WTC11 (cell line): Measurements from ENCODE around the gene COQ7. TPM values are rescaled to one million over a fixed set of nuclear protein-coding genes. Genes with fewer than 3 reads are reported as not detected.
A peak's percentile ranks its signal among the peaks of the same experiment; 100 is the strongest.

Experiments
- ATAC-seq: fragments of 200-7000 bp; cut with Tn5 transposase; 2 replicates; pipeline ENCODE4 v1.10.0; 2021; ENCODE audit warnings: mild to moderate bottlenecking, moderate library complexity
- CTCF ChIA-PET: fragments of 300-600 bp; sonication (Branson Sonifier 250); formaldehyde crosslinking; loops from one replicate; lab custom pipeline; 2021; ENCODE audit warnings: antibody characterized with exemption; lab: Charles Lee
- POLR2A ChIA-PET: fragments of 350-600 bp; sonication (Branson Sonifier 250); formaldehyde crosslinking; loops from one replicate; lab custom pipeline; 2021; ENCODE audit warnings: antibody characterized with exemption; lab: Charles Lee
- DNase-seq: peaks from one replicate; pipeline ENCODE4 v3.0.0; 2021; ENCODE audit warnings: low spot score
- H3K27ac Mint-ChIP-seq: 2 replicates; pipeline ENCODE4 v1.8.0; 2021; ENCODE audit warnings: mixed read lengths
- H3K27me3 Mint-ChIP-seq: 2 replicates; pipeline ENCODE4 v1.8.0; 2021; ENCODE audit warnings: low read depth, mild to moderate bottlenecking, moderate library complexity, mixed read lengths
- H3K36me3 Mint-ChIP-seq: 2 replicates; pipeline ENCODE4 v1.8.0; 2021; ENCODE audit warnings: mixed read lengths
- H3K4me1 Mint-ChIP-seq: 2 replicates; pipeline ENCODE4 v1.8.0; 2022; ENCODE audit warnings: mixed read lengths
- H3K4me3 Mint-ChIP-seq: 2 replicates; pipeline ENCODE4 v1.8.0; 2021; ENCODE audit warnings: mild to moderate bottlenecking, moderate library complexity, mixed read lengths
- H3K9me3 Mint-ChIP-seq: 2 replicates; pipeline ENCODE4 v1.8.0; 2021; ENCODE audit warnings: mixed read lengths
- ESRRA ChIP-seq: sonication (generic); formaldehyde crosslinking; IDR thresholded peaks from 2 replicates; pipeline ENCODE4 v1.8.1; 2022; ENCODE audit warnings: mild to moderate bottlenecking, missing genetic modification reagents, borderline replicate concordance
- GTF2I ChIP-seq: fragments of 250-450 bp; sonication (Bioruptor Pico); conservative IDR thresholded peaks from 2 replicates; pipeline ENCODE4 v1.4.0; 2021; ENCODE audit warnings: mild to moderate bottlenecking
- KAT7 ChIP-seq: sonication (generic); formaldehyde crosslinking; IDR thresholded peaks from 2 replicates; pipeline ENCODE4 v1.8.1; 2023; ENCODE audit warnings: missing genetic modification reagents, mild to moderate bottlenecking, borderline replicate concordance
- NFE2L1 ChIP-seq: sonication (generic); formaldehyde crosslinking; IDR thresholded peaks from 2 replicates; pipeline ENCODE4 v1.8.1; 2023; ENCODE audit warnings: missing genetic modification reagents
- NR2C2 ChIP-seq: sonication (generic); formaldehyde crosslinking; IDR thresholded peaks from 2 replicates; pipeline ENCODE4 v1.8.0; 2022; ENCODE audit warnings: mild to moderate bottlenecking, missing genetic modification reagents
- SP1 ChIP-seq: sonication (generic); formaldehyde crosslinking; conservative IDR thresholded peaks from 2 replicates; pipeline ENCODE4 v1.8.1; 2022; ENCODE audit warnings: missing genetic modification reagents
- TEAD1 ChIP-seq: sonication (generic); formaldehyde crosslinking; IDR thresholded peaks from 2 replicates; pipeline ENCODE4 v1.8.0; 2022; ENCODE audit warnings: mild to moderate bottlenecking, missing genetic modification reagents
- ZBTB21 ChIP-seq: sonication (generic); formaldehyde crosslinking; IDR thresholded peaks from 2 replicates; pipeline ENCODE4 v1.8.1; 2023; ENCODE audit warnings: mild to moderate bottlenecking, missing genetic modification reagents, borderline replicate concordance
- ZNF121 ChIP-seq: sonication (generic); formaldehyde crosslinking; IDR thresholded peaks from 2 replicates; pipeline ENCODE4 v1.8.0; 2023; ENCODE audit warnings: missing genetic modification reagents
- ZNF263 ChIP-seq: sonication (generic); formaldehyde crosslinking; IDR thresholded peaks from 2 replicates; pipeline ENCODE4 v1.8.1; 2022; ENCODE audit warnings: low read depth, mild to moderate bottlenecking, moderate library complexity, missing genetic modification reagents
- ZNF317 ChIP-seq: sonication (generic); formaldehyde crosslinking; IDR thresholded peaks from 2 replicates; pipeline ENCODE4 v1.8.1; 2023; ENCODE audit warnings: low read depth, mild to moderate bottlenecking, moderate library complexity, missing genetic modification reagents, borderline replicate concordance
- total RNA-seq: library from RNA; stranded (reverse); gene quantifications from 3 replicates; pipeline ENCODE4 v1.2.3, GENCODE V29; 2021
- TF ChIP-seq, protein P1 (sequence below): fragments of 250-450 bp; sonication (Bioruptor Pico); conservative IDR thresholded peaks from 2 replicates; pipeline ENCODE4 v1.9.0; 2021; ENCODE audit warnings: mild to moderate bottlenecking
- TF ChIP-seq, protein P2 (sequence below): sonication (generic); formaldehyde crosslinking; IDR thresholded peaks from 2 replicates; pipeline ENCODE4 v1.8.0; 2022; ENCODE audit warnings: mild to moderate bottlenecking, missing genetic modification reagents
- TF ChIP-seq, protein P3 (sequence below): fragments of 200-600 bp; IDR thresholded peaks from 2 replicates; pipeline ENCODE4 v1.8.0; 2022; ENCODE audit warnings: antibody characterized with exemption
- TF ChIP-seq, protein P4 (sequence below): sonication (generic); formaldehyde crosslinking; IDR thresholded peaks from 2 replicates; pipeline ENCODE4 v1.8.1; 2022; ENCODE audit warnings: mild to moderate bottlenecking, moderate library complexity, missing genetic modification reagents
- TF ChIP-seq, protein P5 (sequence below): fragments of 250-450 bp; sonication (Bioruptor Pico); IDR thresholded peaks from 2 replicates; pipeline ENCODE4 v1.9.0; 2021; ENCODE audit warnings: moderate library complexity, mild to moderate bottlenecking, inconsistent platforms, borderline replicate concordance

The COQ7 gene
- total RNA-seq, 1 experiment from 2014 or later, result 20.7 TPM

DNA sequence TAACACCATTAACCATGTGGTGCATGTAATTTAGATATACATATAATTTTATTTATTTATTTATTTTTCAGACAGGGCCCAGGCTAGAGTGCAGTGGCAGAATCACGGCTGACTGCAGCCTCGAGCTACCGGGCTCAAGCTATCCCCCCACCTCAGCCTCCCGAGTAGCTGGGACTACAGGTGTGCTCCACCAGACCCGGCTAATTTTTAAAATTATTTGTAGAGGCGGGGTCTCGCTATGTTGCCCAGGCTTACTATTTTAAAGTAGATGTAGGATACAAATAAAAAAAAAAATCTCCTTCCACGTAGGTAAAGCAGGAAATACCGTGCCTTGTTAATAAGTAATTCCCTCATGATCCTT lies 446 bp upstream of the COQ7 start:
- DNase-seq (no peak), ATAC-seq (no peak)
- H3K4me1 Mint-ChIP-seq, result 0 out of 2 replicates have a peak, but pooled peaks cover 3% of the 10 kb centered on the region
- ChIA-PET CTCF (interaction anchor here (0.8 to 2.6 kb wide), 4 partner anchors 19 to 157 kb away, joined by 3 to 27 read pairs (median 4); partner anchors contain the start of gene TMC7), POLR2A (interaction anchor here (1.0 kb wide), 2 partner anchors 203 to 266 kb away, joined by 4 to 6 read pairs; partner anchors contain the start of gene ARL6IP1)
- H3K27me3 Mint-ChIP-seq, result peaks cover 2% of the 10 kb centered on the region; the same call in 1 of the 2 replicates
- no peaks in the 10 kb centered on the region for H3K36me3 Mint-ChIP-seq
- peak overlapping the region; percentile 95 for H3K27ac Mint-ChIP-seq
- TF ChIP-seq GTF2I (CRISPR knock-in tag) (peak; percentile 50; the same call in 1 of the 2 replicates), NR2C2 (CRISPR knock-in tag) (no peak), ZNF121 (CRISPR knock-in tag) (peak; percentile 58; the same call in 1 of the 2 replicates)
- H3K4me3 Mint-ChIP-seq, result peak overlapping the region; percentile 91
- no peaks in the 10 kb centered on the region for H3K9me3 Mint-ChIP-seq

DNA sequence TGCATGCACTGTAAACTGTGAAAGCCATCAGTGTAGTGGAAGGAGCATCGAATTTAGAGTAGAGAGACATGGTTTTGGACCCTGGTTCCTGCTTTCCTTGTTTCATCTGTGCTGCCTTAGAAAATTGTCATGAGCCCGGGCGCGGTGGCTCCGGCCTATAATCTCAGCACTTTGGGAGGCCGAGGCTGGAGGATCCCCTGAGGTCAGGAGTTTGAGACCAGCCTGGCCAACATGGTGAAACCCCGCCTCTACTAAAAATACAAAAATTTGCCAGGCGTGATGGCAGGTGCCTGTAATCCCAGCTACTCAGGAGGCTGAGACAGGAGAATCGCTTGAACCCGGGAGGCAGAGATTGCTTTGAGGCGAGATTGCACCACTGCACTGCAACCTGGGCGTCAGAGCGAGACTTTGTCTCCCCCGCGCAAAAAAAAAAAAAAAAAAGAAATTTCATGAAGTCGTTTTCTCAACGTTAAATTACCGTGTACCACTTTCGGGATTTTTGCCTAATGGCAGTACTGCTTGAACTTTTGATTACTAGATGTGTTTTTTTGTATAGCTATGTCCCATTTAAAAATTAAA lies 912 bp downstream of the COQ7 start:
- no peaks in the 10 kb centered on the region for H3K9me3 Mint-ChIP-seq
- H3K36me3 Mint-ChIP-seq, result peaks cover under 1% of the 10 kb centered on the region; the same call in 1 of the 2 replicates
- 0 out of 2 replicates have a peak, but pooled peaks cover 3% of the 10 kb centered on the region for H3K4me1 Mint-ChIP-seq
- POLR2A ChIA-PET, result no interaction called here
- peak overlapping the region; percentile 91 for H3K4me3 Mint-ChIP-seq
- peak overlapping the region; percentile 95 for H3K27ac Mint-ChIP-seq
- TF ChIP-seq, protein P1, sequence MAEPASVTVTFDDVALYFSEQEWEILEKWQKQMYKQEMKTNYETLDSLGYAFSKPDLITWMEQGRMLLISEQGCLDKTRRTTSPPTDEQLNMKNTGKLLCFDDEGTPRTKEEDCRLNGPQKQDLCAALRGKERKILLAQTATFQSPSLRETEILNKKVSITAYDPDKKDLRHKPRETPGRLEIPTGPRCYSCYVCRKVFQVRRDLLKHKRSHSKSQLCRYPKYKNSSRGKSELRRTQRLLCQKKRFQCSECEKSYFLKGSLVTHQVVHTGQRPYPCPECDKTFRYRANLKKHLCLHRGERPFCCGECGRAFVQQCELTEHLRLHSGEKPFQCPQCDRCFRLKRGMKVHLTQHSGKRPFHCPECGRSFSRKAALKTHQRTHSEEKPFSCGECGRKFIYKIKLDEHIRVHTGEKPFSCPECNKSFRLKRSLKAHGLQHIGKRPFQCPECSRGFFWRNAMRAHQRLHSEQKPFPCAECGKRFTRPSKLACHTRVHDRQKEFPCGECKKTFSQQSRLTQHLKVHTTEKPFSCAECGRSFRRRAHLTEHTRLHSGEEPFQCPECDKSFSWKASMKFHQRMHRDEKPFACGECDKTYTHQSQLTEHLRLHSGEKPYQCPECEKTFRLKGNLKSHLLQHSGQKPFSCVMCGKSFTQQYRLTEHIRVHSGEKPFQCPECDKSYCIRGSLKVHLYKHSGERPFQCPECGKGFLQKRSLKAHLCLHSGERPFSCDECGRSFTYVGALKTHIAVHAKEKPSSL (CRISPR knock-in tag), result no peak
- TF ChIP-seq SP1 (CRISPR knock-in tag) (no peak), TEAD1 (CRISPR knock-in tag) (no peak)
- ATAC-seq (no peak), DNase-seq (no peak)
- CTCF ChIA-PET, result interaction anchor here (0.7 to 2.6 kb wide), 2 partner anchors 18 to 85 kb away, joined by 3 to 27 read pairs; partner anchors contain the start of gene TMC7
- peaks cover 2% of the 10 kb centered on the region; the same call in 1 of the 2 replicates for H3K27me3 Mint-ChIP-seq

DNA sequence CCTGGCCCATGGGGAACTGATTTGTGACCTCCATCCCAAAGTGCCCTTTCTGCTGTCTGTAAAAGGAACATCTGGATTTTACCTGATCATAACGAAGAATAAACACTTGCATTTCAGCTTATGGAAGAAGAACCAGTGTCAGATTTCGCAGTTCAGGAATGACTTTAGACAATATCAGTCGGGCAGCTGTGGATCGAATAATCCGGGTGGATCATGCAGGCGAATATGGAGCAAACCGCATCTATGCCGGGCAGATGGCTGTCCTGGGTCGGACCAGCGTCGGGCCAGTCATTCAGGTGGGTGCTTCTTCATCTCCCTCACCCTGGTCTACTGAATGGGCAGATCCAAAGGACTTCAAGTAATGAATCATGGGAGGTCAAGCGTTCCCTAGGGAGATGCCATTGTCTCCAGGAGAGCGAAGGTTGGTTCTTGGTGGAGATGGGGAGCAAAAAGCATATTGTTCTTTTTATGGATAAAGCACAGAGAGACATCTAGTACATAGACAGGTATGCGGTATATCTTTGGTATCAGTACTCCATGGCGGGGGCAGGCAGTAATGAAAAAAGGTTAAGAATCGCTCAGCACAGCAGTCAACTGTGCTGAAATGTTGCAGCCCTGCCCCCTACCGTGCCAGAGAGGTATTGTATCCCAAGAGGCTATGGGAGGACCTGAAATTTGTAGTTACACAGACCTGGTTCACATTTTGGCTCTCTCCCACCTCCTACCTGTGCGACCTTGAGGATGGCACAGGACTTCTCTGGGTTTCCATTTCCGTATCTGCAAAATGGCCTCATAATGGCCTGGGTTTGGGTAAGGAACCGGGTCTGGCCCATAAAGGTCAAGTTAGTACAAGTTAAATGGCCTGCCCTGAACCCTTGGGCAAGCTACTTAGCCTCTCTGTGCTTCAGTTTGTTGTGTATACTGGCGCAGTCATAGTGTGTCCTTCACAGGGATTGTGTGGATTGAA lies 4.7 kb downstream of the COQ7 start:
- Mint-ChIP-seq H3K9me3 (no peaks in the 10 kb centered on the region), H3K4me1 (0 out of 2 replicates have a peak, but pooled peaks cover 3% of the 10 kb centered on the region), H3K27me3 (peaks cover 2% of the 10 kb centered on the region; the same call in 1 of the 2 replicates), H3K4me3 (no peak overlapping the region), H3K36me3 (peaks cover 11% of the 10 kb centered on the region), H3K27ac (peak overlapping the region; percentile 71)
- ChIA-PET CTCF (interaction anchor here (0.7 to 1.6 kb wide), 4 partner anchors 59 to 226 kb away, joined by 3 to 11 read pairs (median 4); partner anchors contain the start of gene TMC7), POLR2A (no interaction called here)
- no peak for TF ChIP-seq ESRRA
- no peak for TF ChIP-seq ZNF317 (CRISPR knock-in tag)
- TF ChIP-seq, protein P2, sequence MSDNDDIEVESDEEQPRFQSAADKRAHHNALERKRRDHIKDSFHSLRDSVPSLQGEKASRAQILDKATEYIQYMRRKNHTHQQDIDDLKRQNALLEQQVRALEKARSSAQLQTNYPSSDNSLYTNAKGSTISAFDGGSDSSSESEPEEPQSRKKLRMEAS (CRISPR knock-in tag), result no peak
- TF ChIP-seq, protein P3, sequence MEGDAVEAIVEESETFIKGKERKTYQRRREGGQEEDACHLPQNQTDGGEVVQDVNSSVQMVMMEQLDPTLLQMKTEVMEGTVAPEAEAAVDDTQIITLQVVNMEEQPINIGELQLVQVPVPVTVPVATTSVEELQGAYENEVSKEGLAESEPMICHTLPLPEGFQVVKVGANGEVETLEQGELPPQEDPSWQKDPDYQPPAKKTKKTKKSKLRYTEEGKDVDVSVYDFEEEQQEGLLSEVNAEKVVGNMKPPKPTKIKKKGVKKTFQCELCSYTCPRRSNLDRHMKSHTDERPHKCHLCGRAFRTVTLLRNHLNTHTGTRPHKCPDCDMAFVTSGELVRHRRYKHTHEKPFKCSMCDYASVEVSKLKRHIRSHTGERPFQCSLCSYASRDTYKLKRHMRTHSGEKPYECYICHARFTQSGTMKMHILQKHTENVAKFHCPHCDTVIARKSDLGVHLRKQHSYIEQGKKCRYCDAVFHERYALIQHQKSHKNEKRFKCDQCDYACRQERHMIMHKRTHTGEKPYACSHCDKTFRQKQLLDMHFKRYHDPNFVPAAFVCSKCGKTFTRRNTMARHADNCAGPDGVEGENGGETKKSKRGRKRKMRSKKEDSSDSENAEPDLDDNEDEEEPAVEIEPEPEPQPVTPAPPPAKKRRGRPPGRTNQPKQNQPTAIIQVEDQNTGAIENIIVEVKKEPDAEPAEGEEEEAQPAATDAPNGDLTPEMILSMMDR, result peak; percentile 64
- peak; percentile 81 for DNase-seq
- peak; percentile 61 for ATAC-seq

DNA sequence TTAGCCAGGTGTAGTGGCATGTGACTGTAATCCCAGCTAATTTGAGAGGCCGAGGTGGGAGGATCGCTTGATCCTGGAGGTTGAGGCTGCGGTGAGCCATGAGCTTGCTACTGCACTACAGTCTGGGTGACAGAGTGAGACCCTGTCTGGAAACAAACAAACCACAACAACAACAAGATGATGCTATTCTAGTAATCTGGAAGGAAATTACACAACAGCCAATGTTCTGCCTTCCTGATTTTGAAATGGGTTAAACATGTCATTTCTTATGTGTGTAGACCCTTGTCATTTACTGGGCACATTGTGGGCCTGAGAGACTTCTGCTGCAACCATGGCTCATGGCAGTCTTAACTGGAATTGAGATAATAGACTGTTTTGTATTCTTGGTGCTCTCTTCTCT lies 5.9 kb downstream of the COQ7 start:
- POLR2A ChIA-PET, result no interaction called here
- ATAC-seq, result no peak
- TF ChIP-seq, protein P4, sequence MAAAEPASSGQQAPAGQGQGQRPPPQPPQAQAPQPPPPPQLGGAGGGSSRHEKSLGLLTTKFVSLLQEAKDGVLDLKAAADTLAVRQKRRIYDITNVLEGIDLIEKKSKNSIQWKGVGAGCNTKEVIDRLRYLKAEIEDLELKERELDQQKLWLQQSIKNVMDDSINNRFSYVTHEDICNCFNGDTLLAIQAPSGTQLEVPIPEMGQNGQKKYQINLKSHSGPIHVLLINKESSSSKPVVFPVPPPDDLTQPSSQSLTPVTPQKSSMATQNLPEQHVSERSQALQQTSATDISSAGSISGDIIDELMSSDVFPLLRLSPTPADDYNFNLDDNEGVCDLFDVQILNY, result no peak
- no peak for TF ChIP-seq ZNF263
- TF ChIP-seq ZBTB21 (CRISPR knock-in tag), result no peak
- TF ChIP-seq, protein P5, sequence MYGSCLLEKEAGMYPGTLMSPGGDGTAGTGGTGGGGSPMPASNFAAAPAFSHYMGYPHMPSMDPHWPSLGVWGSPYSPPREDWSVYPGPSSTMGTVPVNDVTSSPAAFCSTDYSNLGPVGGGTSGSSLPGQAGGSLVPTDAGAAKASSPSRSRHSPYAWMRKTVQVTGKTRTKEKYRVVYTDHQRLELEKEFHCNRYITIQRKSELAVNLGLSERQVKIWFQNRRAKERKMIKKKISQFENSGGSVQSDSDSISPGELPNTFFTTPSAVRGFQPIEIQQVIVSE (CRISPR knock-in tag), result no peak
- no peak for TF ChIP-seq KAT7 (CRISPR knock-in tag)
- TF ChIP-seq NFE2L1, result no peak

More for the DNA sequence above, 5.9 kb downstream of the COQ7 start:
- Mint-ChIP-seq H3K27me3 (no peaks in the 10 kb centered on the region), H3K4me3 (no peak overlapping the region), H3K27ac (no peak overlapping the region), H3K9me3 (no peaks in the 10 kb centered on the region), H3K4me1 (0 out of 2 replicates have a peak, but pooled peaks cover 1% of the 10 kb centered on the region), H3K36me3 (peaks cover 11% of the 10 kb centered on the region)
- CTCF ChIA-PET, result interaction anchor here (1.0 to 1.6 kb wide), 2 partner anchors 58 to 90 kb away, joined by 3 to 11 read pairs; partner anchors contain the start of gene TMC7
- DNase-seq, result no peak
